GM18505 (cell line): Measurements from ENCODE around the gene SOX30.

Experiments
- ATAC-seq: cut with Tn5 transposase; IDR thresholded peaks from one replicate; pipeline ENCODE4 v1.9.1; 2021; ENCODE audit not compliant: unreplicated experiment
- POLR2A ChIP-seq: IDR thresholded peaks from 4 replicates; pipeline ENCODE4 v1.6.1; 2011; ENCODE audit warnings: borderline replicate concordance; ENCODE audit not compliant: insufficient read depth, insufficient read length; ENCODE audit errors: extremely low read depth

SOX30 gene

DNA sequence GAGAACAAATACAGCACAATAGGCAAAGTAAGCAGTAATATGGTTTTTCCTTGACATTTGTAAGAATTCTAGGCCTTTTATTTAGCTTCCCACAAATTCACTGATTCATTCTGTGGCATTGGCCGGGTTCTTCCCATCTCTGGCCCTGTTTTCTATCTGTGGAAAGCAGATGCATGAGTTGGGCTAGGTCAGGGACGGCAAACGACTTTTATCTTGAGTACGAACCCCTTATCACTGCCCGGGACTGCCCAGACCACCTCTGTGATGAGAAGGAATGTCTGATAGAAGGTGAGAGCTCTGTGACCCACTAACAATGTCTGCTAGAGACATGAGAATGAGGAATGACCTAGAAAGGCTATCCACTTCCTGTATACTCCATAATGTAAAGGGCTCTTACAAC is 41.2 kb downstream of the SOX30 start:
- no peak for ATAC-seq
- no peak for TF ChIP-seq POLR2A

DNA sequence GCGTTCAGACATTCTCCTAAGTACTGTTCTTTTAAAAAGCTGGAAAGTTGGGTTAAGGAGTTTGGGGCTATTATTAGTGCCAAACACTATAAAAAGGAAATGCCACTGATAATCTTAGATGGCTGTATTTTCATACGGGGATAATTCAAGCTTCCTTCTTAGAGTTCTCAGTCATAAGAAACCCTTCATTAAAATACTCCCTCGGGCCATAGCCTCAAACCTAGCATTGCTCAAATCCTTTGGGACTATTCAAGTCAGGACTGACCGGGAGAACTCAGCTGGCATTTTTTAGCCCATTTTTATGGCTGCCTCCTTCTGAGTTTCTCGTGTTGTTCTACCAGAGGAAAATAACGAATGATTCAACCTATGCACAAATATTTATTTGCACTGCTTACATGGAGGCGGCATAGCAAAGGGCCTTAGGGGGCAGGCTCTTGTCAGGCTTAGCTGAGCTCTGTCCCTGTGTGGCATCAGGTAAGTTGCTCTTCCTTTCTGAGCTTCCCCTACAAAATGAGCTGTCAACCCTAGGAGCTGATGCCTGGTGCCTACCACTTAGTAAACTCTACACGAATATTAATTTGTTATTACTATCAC is 43.2 kb downstream of the SOX30 start:
- no peak for ATAC-seq
- TF ChIP-seq POLR2A: no peak

DNA sequence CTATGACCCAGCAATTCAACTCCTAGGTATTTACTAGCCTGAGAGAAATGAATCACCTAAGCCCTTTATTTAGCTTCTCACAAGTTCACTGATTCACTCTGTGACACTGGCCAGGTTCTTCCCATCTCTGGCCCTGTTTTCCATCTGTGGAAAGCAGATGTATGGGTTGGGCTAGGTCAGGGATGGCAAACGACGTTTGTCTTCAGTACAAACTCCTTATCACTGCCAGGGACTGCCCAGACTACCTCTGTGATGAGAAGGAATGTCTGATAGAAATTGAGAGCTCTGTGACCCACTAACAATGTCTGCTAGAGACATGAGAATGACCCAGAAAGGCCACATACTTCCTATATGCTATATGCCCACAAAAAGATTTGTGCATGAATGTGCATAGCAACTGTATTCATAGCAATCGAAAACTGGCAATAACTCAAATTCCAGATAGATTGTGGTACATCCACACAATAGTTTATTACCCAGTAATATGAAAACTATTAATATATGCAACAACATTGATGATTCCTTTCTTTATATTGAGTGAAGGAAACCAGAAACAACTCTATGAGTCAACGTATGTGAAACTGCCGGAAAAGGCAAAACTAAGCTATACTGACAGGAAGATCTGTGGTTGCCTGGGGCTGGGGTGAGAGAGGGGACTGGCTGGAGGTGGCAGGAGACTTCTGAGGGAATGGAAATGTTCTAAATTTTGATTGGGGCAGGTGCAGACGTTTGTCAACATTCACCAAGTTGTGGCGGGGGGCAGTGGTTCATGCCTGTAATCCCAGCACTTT is 44.7 kb downstream of the SOX30 start:
- no peak for ATAC-seq

DNA sequence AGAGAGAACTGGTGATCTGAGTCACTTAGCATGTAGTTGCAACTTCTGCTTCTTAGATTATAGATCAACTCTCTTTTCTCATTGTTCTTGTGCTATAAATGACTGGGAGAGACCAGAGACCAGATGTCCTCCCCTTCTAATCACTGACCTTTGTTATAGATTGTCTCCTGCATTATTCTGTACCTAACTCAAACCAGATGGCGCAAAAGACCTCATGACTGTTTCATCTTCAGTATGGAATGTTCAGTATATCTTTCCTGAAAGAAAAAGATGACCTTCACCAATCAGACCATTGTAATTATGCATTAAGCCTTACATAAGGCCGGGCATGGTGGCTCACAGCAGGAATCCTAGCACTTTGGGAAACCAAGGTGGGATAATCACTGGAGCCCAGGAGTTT is 46.2 kb downstream of the SOX30 start:
- TF ChIP-seq POLR2A: no peak
- no peak for ATAC-seq

More for the DNA sequence above, 44.7 kb downstream of the SOX30 start:
- no peak for TF ChIP-seq POLR2A

DNA sequence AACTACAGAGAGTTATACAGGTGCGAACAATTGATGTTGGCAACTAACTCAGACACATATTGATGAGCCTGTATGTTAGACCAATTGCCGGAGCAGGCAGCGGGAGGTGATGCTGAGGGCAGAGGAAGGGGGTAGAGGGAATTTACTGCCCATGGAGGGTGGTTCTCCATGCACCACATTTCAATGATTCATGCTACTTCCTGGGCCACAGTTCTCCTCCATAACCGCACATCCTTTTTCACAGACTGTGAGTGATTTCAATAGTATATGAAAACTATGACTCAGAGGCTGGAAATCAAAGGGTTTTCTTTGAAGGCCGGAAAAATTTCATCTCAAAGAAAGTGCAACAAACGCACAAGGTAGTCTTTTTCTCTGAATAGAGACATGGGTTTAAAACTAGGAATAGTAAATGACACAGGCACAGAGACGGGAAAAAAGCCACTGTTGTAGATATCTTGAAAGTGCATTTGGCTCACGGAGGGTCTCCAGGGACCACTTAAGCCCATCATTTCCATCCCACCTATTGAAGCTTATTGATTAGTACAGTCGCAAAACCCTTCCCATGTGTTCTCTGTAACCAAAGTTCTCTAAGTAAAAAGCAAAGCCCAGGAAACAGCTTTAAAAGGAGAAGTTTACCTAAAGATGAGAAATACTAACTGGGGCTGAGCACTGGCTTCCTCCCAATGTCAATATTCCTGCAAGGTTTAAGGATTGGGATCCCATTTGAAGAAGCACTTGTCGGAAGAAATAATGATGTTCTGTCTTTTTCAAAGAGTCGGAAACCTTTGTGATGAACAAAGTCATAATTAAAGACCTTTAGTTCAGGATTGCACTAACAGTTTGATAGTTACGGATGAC is 48.7 kb downstream of the SOX30 start:
- no peak for ATAC-seq
- TF ChIP-seq POLR2A: no peak

DNA sequence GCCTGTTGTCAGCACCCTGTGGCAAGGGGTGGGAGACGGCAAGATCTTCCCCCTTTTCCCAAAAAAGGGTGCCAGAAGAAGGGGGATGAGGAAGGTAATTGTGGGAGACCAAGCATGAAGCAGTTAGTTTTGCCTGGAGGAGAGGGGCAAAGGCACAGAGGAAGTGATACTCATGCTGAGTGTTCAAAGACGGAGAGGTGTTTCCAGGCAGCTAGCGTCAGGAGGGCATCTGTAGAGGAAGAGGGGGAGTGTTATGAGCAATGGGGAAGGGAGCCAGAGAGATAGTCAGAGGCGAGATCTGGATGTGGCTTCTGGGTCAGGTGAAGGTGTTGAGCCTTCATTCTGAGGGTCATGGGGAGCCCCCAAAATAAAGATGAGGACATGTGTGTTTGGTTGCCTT is 49.7 kb downstream of the SOX30 start:
- peak; percentile 70 for ATAC-seq
- TF ChIP-seq POLR2A: no peak

DNA sequence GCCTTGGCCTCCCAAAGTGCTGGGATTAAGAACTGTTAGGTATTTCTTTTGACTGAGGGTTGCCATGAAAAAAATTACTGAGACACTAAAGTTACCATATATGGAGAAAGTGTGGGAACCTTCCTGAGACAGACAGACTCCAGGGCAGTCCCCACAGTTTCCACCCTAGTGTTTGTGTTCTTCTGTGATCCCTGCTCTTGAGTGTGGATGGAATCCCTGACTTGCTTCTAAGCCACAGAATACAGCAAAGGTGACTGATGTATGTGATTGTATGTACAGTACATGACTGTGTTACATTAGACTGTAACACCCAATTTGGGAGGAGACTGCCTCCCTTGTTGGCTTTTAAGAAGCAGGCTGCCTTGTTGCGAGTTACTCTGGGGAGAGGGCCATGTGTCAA is 52.0 kb downstream of the SOX30 start:
- TF ChIP-seq POLR2A: no peak

DNA sequence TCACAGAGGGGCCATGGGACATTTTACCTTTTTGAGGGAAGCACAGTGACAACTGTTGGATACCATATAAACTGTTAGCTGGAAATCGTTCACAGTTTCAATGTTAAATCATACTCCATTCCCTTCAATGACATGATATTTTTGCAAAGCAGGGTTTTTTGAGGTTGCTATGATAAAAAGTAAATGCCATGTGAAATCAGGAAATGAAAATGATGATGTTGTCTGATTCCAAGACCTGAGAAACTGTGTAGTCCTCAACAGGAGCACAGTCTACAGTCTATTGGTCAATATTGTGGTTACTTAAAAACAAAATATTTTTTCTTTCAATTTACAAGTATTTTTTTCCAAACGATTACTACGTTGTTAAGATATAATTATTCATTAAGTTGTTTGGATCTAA is 52.7 kb downstream of the SOX30 start:
- TF ChIP-seq POLR2A: no peak
- ATAC-seq: no peak

More for the DNA sequence above, 52.0 kb downstream of the SOX30 start:
- ATAC-seq: no peak

DNA sequence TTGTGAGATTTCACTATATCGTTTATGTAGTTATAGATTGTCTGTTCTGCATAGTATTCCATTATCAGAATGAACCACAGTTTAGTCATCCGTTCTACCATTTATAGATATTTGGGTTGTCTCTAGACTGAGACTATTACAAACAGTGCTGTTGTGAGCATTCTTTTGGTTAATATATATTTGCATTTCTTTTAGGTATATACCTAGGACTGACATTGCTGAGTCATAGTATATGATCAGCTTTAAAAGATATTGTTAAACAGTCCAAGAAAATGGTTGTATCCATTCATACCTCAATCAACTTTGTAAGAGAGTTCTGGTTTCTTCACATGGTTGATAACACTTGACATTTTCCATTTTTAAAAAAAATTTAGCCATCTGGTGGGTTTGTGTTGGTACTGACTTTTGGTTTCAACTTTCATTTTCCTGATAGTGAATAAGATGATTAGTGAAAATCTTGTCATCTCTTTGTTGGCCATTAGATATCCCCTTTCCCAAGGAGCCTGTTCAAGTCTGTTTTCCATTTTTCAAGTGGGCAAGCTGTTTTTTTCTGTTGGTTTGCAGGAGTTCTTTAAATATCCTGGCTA is 53.8 kb downstream of the SOX30 start:
- no peak for ATAC-seq
- no peak for TF ChIP-seq POLR2A

DNA sequence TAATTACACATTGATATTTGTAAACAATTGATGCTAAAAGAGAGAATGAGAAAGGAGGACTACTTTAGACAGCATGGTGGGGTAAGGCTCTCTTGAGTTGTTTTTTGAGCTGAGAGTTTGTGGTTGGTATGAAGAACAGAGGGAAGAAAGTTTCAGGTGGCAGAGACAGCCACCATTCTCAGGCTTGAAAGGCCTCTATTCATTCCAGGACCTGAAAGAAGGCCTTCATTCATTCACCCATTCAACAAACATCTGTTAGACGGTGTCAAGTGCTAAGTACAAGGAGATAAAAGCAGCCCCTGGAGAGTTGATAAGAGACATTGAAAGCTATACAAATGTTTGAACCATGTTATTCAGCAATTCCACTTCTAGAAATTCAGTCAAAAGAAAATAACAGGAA is 55.0 kb downstream of the SOX30 start:
- no peak for TF ChIP-seq POLR2A
- ATAC-seq: no peak

DNA sequence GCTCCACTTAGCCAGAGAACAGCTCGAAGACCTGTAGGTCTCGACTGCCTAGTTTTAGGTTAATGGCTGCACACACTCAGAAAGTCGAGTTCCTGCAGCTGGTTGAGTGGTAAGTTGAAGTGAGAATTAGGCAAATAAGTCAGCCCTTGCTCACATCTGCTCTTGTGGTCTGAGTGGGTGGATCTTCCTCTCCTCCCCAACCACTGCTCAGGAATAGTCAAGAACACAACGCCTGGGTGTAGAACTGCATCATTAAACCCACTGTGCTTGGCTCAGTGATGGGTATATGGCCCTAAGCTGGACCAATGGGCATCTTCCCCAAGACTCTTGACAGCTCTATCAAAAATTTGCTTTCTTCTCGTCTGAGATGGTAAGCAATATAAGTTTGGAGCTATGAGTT is 55.8 kb downstream of the SOX30 start:
- peak; percentile 68 for TF ChIP-seq POLR2A
- ATAC-seq: peak; percentile 75

DNA sequence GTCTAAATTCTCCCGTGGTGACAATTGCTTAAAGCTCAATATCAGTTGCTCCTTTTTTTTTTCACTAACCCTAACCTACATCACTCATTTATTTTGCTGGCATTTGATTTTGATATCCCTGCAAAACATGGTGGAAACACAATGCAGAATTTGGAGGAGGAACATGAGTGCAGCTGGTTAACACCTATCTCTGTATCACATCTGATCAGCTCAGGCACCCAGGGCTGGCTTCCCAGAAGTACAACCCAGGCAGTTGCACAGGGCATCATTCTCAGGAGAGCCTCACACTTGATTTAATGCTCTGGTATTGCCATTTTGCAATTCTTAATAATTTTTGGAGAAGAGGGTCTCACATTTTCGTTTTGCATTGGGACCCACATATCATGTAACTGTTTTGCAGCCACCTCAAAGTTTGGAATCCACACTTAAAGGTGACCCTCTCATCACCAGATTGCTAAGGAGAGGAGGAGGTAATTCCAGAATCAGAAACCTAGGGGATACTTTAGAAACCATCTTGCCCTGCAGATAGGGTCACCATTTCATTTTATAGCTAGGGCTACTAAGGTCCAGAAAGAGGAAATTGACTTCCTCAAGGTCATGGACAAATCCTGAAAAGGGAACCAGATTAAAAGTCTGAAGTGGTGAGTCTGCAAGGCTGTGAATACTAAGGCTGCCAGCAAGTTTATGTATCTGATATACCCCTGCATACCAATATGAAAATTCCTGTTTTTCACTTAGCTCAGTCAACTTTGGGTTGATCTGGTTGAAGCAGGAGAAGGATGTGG is 57.4 kb downstream of the SOX30 start:
- no peak for ATAC-seq

More for the DNA sequence above, 57.4 kb downstream of the SOX30 start:
- TF ChIP-seq POLR2A: no peak
